ENCODE results near the gene MCRIP1. TPM values are rescaled to one million over a fixed set of nuclear protein-coding genes. Genes with fewer than 3 reads are reported as not detected.

Gene MCRIP1
- total and polyA plus RNA-seq, 2 of the 4 experiments (the other 2 are of a cell fraction), result 56.5 to 164 TPM

DNA sequence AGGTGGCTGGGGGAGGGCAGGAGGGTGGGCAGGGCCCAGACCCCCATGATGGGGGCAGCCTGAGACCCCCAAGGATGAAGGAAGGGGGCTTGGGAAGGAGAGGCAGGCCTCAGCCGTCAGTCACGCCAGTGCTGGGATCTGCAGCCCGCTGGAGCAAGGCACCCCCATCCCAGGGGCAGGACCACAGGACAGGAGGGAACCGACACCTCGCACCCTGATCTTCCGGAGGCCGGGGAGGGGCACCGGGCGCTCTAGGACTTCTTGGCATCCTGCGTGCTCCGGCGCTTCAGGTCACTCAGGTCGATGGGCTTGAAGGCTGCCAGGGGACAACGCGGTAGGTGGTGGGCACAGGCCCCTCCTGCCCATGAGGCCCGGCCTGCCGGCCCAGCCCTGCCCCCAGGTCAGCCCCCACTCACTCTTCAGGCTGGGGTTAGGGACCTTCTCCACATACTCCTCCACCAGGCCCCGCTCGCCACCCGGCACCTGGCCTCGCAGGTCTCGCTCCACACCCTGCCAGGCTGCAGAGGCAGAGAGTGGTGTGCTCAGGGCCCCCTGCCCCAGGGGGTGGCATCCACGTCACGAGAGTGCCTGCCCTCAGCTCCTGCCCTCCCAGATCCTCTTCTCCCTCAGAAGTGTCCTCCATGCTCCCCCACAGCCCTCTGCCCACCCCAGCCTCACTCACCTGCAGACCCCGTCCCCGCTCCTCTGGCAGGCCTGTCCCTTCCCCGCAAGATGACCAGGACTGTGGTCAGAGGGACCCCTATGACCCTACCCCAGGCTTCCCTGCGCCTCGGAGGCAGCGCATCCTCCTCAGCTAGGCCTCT lies 9.9 kb downstream of the MCRIP1 start:
- Histone ChIP-seq H3K9ac (ENCODE audit: low read depth, low read length) (no peak overlapping the region), H4K5ac (ENCODE audit: low read depth, low read length) (no peak overlapping the region), H2BK20ac (ENCODE audit: low read depth, low read length) (no peak overlapping the region), H3K23ac (ENCODE audit: low read depth, low read length) (no peak overlapping the region), H4K20me1 (ENCODE audit: insufficient read depth, low read length) (peaks cover 32% of the 10 kb centered on the region), H2BK120ac (ENCODE audit: low read depth, low read length) (no peak overlapping the region), H3K9me1 (ENCODE audit: insufficient read depth, low read length) (peaks cover 11% of the 10 kb centered on the region), H4K8ac (ENCODE audit: low read depth in 2 of 2, low read length in 2 of 2) (no peak overlapping the region), H3K4me3 (ENCODE audit: insufficient read depth, low read depth, low read length) (no peak overlapping the region), H2AFZ (replicated peaks; ENCODE audit: low read length, poor library complexity) (no peak overlapping the region), H3K4ac (ENCODE audit: low read depth, low read length) (no peak overlapping the region), H3K14ac (replicated peaks; ENCODE audit: low read depth, low read length) (no peak overlapping the region), H2AK5ac (ENCODE audit: low read depth, low read length) (no peak overlapping the region), H2AK9ac (replicated peaks; ENCODE audit: low read depth, low read length, poor library complexity) (no peak overlapping the region), H3K27ac (ENCODE audit: insufficient read depth, low read length) (no peak overlapping the region), H3K18ac (ENCODE audit: low read depth, low read length) (no peak overlapping the region), H2BK5ac (ENCODE audit: low read depth, low read length, poor library complexity, severe bottlenecking) (no peak overlapping the region), H3K4me2 (ENCODE audit: low read depth, low read length) (no peak overlapping the region), H3K79me1 (ENCODE audit: low read depth in 1 of 2, low read length in 2 of 2) (peaks cover 4 to 27% of the 10 kb centered on the region in 2 experiments; a peak in 3 of 4 replicates), H3K4me1 (ENCODE audit: control insufficient read depth, insufficient read depth, low read length) (no peaks in the 10 kb centered on the region), H3K27me3 (ENCODE audit: control insufficient read depth, insufficient read depth, low read length) (no peaks in the 10 kb centered on the region), H3K9me3 (ENCODE audit: control insufficient read depth, insufficient read depth, low read length) (no peaks in the 10 kb centered on the region), H4K91ac (ENCODE audit: insufficient read depth, low read depth, low read length) (no peak overlapping the region), H2BK15ac (ENCODE audit: low read depth, low read length) (no peak overlapping the region), H3K56ac (ENCODE audit: extremely low read depth, insufficient read depth, low read length) (no peak overlapping the region), H3K36me3 (ENCODE audit: control insufficient read depth, insufficient read depth, low read length) (peaks cover 14% of the 10 kb centered on the region)
- dilution Hi-C loops (cut with HindIII; ENCODE audit: low sequenced_read_pairs, unreplicated experiment) (no loop called here), intact Hi-C loops (cut with micrococcal nuclease) (no loop called here), in situ Hi-C loops (cut with MboI; ENCODE audit: low sequenced_read_pairs) (no loop called here)
- DNase-seq (no peak), ATAC-seq (ENCODE audit: low read depth) (no peak)
- 92% methylated on average over 13 of the region's 30 CpGs; no CpG with 5 or more reads in 1 of the 2 experiments for WGBS, 2 experiments (ENCODE audit: extremely low coverage in 2 of 2, insufficient read length in 1 of 2)
- ChIA-PET POLR2A (ENCODE audit: unreplicated experiment) (no interaction called here), CTCF (no interaction called here)
- no TSS peak for BruUV-seq (replicated peaks)
- TF ChIP-seq NFE2L2 (IDR thresholded peaks at IDR 0.05; ENCODE audit: low read depth, low read length), result no peak
- TF ChIP-seq RFX5 (IDR thresholded peaks at IDR 0.05; ENCODE audit: low read depth, low read length), result no peak
- no peak for TF ChIP-seq POLR2A (IDR thresholded peaks at IDR 0.05; ENCODE audit: low read depth, low read length)
- TF ChIP-seq CTCF (conservative IDR thresholded peaks at IDR 0.05; ENCODE audit: low read depth, low read length), result no peak
- TF ChIP-seq FOS (IDR thresholded peaks at IDR 0.05; ENCODE audit: low read depth, low read length), result no peak
- TF ChIP-seq, protein P1, sequence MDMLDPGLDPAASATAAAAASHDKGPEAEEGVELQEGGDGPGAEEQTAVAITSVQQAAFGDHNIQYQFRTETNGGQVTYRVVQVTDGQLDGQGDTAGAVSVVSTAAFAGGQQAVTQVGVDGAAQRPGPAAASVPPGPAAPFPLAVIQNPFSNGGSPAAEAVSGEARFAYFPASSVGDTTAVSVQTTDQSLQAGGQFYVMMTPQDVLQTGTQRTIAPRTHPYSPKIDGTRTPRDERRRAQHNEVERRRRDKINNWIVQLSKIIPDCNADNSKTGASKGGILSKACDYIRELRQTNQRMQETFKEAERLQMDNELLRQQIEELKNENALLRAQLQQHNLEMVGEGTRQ (IDR thresholded peaks at IDR 0.05; ENCODE audit: low read depth, low read length), result no peak
- no peak for TF ChIP-seq RAD21 (IDR thresholded peaks at IDR 0.05; ENCODE audit: low read length)
- no peak for TF ChIP-seq RCOR1 (IDR thresholded peaks at IDR 0.05; ENCODE audit: insufficient replicate concordance, low read length)
- TF ChIP-seq MAZ (IDR thresholded peaks at IDR 0.05; ENCODE audit: borderline replicate concordance, low read depth, low read length), result no peak
- no peak for TF ChIP-seq CHD1 (IDR thresholded peaks at IDR 0.05; ENCODE audit: low read depth, low read length)
